Superior temporal gyrus (tissue), 1 donor: ENCODE results near the gene IL4R.

Experiments used
- DNase-seq: peaks from one replicate; pipeline ENCODE4 v3.0.0-alpha.2; 2016; ENCODE audit errors: extremely low spot score

Gene IL4R

GRCh38 chr16:27359051-27359450, 45.3 kb downstream of the IL4R start:
- no peak for DNase-seq

- DNase-seq, result no peak
These were observed 45.8 kb downstream of the IL4R start for GRCh38 chr16:27359615-27360014.

DNA sequence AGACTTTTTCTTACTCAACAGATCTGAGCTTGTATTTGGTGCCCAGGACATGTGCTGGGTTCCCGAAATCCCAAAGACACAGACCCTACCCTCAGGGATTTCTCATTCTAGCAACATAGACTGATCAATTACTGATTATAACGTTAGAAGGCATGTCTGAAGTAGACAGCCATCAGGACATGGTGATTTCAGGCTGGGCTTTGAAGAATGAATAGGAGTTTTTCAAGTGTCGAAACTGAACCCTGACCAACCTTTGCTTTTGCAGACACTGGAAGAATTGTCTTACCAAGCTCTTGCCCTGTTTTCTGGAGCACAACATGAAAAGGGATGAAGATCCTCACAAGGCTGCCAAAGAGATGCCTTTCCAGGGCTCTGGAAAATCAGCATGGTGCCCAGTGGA, 48.2 kb downstream of the IL4R start:
- DNase-seq, result no peak

- no peak for DNase-seq
These were observed 48.9 kb downstream of the IL4R start for GRCh38 chr16:27362570-27363245.

GRCh38 chr16:27363246-27363632, 49.5 kb downstream of the IL4R start:
- DNase-seq, result no peak

DNA sequence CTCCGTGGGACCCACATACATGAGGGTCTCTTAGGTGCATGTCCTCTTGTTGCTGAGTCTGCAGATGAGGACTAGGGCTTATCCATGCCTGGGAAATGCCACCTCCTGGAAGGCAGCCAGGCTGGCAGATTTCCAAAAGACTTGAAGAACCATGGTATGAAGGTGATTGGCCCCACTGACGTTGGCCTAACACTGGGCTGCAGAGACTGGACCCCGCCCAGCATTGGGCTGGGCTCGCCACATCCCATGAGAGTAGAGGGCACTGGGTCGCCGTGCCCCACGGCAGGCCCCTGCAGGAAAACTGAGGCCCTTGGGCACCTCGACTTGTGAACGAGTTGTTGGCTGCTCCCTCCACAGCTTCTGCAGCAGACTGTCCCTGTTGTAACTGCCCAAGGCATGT, 50.0 kb downstream of the IL4R start:
- DNase-seq, result no peak

DNA sequence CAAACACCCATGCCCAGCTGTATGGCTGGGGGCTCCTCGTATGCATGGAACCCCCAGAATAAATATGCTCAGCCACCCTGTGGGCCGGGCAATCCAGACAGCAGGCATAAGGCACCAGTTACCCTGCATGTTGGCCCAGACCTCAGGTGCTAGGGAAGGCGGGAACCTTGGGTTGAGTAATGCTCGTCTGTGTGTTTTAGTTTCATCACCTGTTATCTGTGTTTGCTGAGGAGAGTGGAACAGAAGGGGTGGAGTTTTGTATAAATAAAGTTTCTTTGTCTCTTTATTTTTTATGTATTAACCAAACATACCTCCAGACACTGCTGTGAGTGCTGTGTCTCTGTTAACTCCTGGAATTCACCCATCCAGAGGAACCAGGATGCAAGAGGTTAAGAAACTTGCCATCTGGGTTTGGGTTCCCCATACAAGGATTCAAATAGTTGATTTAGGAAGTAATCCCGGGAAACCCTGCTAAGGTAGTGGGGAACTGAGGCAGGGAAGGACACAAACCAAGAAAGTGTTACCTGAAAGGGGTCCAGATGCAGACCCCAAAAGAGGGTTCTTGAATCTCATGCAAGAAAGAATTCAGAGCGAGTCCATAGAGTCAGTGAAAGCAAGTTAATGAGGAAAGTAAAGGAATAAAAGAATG, 50.8 kb downstream of the IL4R start:
- DNase-seq, result no peak

DNA sequence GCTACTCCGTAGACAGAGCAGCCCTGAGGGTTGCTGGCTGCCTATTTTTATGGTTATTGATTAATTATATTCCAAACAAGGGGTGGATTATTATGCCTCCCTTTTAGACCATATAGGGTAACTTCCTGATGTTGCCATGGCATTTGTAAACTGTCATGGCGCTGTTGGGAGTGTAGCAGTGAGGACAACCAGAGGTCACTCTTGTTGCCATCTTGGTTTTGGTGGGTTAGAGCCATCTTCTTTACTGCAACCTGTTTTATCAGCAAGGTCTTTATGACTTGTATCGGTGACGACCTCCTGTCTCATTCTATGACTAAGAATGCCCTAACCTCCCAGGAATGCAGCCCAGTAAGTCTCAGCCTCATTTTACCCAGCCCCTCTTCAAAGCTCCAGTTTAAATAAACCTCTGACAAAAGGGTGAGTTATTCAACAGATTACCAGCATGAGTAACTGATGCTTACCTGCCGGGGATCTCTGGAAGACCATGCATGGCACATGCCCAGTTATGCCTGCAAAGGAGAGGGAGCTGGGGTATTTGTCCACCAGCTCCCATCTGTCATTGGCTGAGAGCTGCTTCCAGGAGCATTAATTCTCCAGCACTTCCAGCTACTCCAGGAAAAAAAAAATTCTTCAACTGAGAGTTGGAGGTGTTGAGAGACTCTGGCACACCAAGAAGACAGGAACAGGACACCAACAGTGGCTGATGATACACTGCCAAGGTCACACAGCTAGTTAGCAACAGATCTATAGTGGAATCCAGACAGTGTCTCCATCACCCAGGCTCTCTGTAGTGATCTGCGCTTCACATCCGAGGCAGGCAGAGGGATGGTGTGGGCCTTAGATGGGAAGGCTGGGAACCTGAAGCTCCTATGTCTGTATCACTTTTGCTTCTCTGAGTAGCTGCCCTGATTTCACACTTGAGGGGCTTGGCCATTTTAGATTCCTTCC, 51.6 kb downstream of the IL4R start:
- no peak for DNase-seq

DNA sequence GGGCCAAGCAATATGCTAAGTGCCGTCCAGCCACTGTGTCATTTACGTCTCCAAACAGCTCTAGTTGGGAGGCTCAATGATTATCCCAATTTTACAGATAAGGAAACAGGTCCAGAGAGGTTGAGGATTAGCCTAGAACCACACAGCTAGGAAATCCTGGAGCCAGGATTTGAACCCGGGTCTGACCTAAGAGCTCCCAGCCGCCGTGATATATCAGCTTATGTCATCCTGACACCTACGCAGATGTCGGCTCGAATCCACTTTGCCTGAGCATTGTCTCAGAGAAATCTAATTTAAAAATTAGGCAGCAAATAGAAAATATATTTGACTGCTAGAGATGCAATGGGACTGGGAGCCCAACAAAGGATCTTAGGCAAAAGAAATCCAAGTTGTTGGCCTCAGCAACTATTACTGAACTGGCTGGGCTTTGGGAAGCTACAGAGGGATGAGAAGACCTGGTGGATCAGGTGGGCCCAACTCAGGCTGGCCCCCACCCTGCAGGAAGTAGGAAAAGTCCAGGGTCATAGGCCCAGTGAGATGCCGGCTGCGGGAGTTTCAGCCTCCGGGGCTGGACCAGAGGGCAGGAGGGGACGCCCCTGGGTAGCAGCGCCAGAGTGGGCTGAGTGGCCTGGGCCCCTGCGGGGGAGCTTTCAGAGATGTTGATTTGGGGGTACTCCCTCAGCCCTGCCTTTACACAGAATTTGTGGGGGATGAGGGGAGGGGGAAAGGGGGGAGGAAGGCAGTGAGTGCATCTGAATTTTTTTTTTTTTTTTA, 53.1 kb downstream of the IL4R start:
- DNase-seq, result no peak

GRCh38 chr16:27367461-27368357, 53.9 kb downstream of the IL4R start:
- DNase-seq, result peak; percentile 56

GRCh38 chr16:27368358-27368722, 54.6 kb downstream of the IL4R start:
- DNase-seq, result no peak

- no peak for DNase-seq
These were observed 56.0 kb downstream of the IL4R start for GRCh38 chr16:27369806-27370205.

- DNase-seq, result no peak
These were observed 56.5 kb downstream of the IL4R start for GRCh38 chr16:27370318-27370717.

DNA sequence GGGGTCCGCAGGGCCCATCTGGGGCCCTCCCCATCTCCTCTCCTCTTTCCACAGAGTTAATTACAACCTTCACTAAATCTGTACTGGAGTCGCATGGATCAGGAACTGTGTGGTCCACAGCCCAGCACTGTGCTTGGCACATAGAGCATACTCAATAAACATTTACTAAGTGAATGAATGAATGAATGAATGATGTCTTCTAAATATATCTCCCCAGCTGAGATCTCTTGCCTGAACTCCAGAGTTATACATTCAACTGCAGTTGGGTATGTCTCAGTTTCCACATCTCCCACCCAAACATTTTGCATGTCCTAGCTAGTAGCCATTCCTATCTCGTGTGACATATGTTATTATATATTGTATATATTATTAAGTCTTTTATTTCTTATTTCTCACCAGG, 59.5 kb downstream of the IL4R start:
- no peak for DNase-seq

DNA sequence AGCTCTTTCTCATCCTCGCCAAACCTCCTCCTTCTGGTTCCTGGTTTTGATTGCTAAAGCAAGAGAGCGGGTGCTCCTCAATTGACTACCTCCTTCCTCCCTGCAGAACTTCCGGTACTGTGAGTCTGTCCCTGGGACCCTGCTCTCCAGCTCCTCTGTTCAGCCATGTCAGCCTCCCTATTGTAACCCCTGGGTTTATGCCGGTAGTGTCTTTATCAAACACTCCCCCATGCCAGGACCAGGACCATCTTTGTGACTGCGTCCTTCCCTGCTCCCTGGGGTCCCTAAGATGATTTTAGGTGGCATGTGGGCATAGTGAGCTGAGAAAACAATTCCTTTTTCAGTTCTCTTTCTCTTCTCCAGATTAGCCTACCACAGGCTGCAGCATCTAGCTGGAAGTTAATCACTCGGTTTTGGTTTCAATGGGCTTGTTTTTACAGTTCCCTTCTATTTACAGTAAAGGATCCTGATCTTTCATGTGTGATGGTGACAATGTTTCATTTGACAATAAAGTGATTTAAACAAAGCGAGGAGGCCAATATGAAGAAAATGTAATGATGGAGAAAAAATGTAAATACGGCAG, 60.5 kb downstream of the IL4R start:
- peak; percentile 10 for DNase-seq

DNA sequence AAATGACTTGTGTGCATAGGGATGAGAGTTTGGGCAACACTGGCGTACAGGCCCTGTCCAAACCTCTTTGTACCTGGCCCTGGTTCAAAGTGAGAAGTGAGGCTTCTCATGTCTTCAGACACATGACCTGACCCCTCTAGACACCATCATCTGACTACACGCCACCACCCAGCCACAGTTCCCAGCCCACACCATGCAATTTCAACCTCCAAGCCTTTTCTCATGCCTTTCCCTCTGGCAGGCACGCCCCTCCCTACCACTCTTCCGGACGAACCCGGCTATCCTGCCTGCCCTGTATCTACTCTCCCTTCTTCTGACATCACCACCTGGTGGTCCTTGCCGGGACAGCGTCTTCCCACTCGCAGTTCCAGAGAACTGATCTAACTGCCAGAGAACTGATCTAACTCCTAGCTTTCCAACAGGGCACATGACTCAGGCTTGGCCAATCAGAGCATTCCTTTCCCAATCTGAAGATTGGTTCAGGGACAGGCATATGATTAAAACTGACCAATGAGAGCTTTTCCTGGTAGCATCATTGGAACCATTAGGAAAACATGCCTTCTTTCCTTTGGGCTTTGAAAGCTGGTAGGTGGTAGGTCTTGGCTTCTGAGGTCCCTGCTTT, 61.1 kb downstream of the IL4R start:
- peak; percentile 51 for DNase-seq

DNA sequence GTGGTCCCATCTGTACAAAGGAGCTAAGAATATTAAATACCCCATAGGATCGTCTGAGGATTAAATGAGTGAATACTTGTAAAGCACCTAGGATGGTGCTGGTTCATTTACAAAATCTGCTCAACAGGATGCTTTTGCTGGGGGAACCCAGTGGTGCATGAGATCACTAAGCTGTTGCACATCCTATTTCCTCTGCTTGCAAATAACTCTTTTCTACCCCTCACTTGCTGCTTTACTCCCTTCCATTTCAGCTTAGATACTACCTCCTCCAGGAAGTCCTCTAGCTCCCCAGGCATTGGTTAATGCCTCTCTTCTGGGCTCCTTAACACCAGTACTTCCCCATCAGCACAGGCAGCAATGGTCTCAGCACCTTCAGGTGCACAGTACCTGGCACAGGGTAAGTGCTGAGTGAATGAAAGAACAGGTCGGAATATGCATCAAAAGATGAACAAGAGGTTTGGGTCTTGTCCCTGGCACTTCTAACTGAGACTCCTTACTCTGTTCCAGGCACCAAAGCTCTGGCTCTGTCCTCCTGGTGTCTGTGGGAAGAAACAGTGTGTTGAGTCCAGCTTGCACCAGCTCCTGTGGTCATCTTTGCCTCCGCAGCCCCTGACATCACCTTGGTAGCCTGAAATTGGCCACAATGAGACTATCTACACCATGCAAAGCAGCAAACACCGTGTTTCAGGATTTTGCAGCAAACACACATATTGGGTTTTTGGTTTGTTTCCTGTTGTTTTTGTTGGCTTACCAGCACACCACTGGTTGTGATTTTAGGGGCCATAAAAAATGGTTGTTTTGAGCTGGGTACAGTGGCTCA, 64.1 kb downstream of the IL4R start:
- DNase-seq, result no peak

DNA sequence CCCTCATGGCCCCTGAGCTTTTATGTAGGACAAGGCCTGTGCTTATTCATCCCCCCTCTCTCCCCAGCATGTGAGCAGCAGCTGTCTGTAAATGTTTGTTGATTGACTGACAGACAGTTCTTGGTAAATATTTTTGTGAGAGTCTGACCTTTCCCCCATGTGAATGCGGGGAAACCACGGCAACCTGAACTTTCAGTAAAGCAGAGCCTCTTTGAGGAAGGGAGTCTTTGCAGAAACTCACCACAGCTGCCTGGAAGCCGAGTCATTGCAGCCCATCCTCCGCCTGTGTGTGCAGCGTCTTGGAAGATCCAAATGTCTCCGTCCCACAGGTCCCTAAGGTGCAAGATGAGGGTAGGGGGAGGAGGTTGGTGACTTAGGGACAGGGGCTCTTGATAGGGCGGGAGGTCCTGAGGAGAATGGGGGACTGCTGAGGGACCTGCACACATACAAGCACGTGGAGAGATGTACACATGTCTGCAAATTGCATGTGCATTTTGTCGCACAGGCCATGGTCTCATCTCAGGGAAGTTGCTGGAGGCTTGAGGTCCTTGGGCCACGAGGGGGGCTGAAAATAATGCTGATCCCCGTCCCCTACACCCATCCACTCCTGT, 65.2 kb downstream of the IL4R start:
- DNase-seq, result no peak

- DNase-seq, result no peak
These were observed 66.1 kb downstream of the IL4R start for GRCh38 chr16:27379919-27380318.
